ENCODE data around the gene R3HDM2.

R3HDM2 gene

DNA sequence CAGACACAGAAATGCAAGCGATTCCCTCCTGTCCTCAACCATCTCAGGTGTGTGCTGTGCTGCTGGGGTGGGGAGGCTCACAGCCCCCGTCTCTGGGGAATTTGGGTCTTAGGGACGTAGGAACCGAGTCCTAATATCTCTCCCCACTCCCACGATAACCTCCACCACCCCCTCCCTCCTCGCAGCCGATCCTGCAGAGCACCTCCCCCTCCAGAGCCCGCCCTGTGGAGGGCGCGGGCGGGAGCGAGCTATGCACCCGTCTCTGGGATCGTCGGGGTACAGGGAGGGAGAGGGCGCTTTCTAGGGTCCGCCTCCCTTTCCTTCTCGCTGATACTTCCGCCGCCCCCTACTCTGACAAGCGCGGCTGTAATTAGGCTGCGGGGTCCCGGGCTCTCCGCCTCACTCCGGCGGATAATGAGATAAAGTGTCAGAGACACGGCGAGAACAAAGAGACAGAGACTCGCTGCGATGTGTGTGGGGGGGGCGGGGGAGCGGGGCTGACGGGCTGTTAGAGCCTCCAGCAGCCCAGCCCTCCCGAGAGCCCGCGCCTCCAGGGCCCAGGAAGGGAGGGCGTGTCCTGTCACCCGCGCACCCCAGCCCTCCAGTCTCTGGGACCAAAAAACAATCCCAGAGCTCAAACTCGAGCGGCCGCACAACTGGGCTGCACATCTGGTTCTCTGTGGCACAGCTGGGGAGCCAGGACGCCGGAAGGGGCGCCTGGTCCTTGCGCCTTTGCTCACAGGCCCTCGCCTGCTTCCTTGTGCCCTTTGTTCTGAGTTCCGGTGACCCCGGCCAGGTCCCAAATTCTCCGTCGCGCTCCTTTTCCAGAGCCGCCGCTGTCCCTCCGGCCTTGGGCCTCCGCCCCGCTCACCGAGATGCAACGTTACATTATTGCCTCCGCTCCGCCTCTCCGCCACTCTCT is 192.7 kb downstream of the R3HDM2 start:
- peak; percentile 49 for DNase-seq

DNA sequence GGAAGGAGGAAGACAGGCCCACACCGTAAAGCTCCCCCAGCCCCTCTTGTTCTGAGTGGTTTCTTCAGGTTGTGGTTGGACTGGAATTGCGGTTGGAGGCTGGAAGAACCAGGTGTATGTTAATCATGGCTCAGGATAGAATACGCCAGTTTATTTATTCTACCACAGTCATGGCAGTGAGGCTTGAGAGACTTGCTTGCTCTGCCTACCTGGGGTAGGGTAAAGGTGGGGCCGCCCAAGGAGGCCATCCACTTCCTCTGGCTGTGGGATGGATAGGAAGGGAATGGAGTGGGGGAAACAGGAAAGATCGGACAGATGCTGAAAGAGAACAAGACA is 193.3 kb downstream of the R3HDM2 start:
- DNase-seq: no peak

DNA sequence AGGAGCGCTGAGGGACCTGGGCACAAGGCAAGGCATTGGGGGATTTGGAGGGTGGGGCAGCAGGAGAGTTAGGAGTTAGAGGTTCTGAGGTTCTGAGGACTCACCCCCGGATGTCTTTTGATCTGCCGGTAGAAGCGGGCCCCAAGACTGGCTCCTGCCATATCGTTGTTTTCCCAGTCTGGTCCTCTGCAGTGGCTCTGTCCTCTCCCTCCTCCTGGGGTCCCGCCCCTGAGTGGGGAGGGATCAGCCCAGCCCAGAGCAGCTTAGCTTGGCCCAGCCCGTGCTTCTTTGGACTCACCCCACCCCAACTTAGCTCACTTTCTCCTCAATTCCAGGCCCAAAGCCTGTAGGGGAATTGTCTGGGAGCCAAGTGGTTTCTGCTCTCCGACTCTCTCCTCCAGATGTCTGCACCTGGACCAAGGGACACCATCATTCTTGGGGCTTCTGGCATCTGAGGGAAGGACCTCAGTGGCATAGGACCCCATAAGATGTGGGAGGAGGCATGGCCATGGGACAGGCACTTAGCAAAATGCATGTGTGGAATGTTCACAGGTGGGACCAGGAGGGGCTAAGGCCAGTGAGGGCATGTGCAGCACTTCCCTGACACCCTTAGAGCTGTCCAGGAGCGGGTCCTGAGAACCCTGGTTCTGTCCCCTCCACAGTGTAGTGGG is 193.8 kb downstream of the R3HDM2 start:
- DNase-seq: no peak

DNA sequence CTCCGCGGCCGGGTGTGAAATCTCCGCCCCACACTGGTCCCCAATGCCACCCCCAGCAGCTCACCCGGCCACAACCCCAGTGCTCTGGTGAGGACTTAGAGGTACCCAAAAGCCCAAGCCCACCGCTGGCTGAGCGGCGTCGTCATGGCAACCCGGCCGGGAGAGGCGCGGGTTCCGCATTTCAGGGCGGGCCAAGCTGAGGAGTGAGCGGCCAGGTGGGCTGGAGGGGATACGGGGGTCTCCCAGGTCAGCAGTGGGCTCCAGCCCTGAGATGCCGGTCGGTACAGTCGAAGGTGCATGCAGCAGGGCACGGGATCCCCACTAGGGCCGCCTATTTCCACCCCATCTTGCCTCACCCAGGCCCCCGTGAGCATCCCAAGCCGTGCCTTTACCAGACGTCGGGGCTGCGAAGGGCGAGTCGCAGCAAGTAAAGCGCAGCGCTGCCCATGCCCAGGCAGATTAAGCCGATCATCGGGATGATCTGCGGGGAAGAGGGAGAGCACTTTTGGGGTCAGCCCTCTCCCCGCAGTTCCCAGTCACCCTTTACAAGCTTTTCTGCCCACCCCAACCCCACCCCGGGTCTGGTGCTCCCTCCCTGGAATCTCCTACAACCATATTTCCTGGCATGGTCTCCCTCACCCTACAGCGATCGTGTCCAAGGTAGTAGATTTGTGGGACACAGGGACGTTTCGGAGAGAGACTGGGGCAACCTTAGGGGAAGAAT is 194.5 kb downstream of the R3HDM2 start:
- DNase-seq: no peak

DNA sequence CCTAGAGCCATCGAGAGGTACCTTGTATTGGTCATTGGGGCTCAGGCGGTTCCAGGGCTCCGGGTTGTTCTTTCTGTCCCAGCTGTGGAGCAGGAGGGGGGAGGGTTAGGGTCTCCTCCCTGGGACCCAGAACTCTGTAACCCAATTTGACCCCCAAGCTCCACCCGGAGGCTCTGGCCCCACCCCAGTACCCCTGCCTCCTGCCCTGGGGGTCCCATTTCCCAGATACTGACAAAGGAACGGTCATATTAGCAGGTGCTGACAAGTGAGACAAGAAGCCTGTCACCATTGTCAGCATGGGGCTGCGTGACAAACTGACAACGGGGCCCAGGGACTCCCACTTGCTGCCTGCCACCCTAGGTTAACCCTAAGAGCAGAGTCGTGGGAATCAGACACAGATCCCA is 195.1 kb downstream of the R3HDM2 start:
- no peak for DNase-seq

DNA sequence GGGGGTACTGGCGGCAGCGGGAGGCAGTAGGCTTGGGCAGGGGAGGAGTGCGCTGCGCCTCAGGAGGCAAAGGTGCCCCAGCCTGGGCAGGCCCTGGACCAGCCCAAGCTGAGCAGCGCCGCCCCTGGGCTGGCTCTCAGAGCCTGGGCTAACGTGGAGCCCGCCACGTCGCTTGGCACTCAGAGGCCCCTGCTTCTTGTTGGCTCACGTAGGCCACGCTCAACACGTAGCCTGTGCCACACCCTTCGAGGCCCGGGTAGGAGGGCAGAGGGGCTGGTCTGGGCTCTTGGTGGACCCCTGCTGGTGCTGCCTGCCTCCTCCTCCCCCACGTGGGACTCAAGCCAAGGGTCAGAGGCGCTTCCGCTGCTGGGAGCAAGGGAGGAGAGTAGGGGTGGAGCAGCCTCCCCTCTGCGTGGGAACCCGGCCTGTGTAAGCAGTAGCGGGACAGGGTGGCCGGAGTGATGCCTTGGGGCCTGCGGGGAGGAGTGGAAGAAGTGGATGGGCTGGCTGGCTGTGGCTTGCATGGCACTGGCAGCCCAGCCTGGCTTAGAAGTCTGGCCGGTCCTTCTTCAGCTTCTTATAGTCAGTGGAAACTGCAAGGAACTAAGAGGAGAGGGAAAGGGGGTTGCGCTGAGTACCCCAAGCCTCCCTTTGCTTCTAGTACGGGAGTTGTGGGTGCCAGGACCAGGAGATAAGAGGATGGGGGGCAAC is 195.7 kb downstream of the R3HDM2 start:
- peak; percentile 67 for DNase-seq

DNA sequence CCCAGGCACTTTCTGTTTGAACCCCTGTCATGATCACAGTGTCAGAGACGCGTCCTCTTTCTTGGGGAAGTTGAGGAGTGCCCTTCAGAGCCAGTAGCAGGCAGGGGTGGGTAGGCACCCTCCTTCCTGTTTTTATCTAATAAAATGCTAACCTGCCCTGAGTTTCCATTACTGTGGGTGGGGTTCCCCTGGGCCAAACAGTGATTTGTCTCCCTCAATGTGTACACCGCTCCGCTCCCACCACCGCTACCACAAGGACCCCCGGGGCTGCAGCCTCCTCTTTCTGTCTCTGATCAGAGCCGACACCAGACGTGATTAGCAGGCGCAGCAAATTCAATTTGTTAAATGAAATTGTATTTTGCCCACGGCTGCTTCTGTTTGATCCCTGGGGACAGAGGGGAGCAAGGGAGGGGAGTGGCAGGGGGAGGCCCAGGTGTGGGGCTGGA is 196.2 kb downstream of the R3HDM2 start:
- DNase-seq: no peak

DNA sequence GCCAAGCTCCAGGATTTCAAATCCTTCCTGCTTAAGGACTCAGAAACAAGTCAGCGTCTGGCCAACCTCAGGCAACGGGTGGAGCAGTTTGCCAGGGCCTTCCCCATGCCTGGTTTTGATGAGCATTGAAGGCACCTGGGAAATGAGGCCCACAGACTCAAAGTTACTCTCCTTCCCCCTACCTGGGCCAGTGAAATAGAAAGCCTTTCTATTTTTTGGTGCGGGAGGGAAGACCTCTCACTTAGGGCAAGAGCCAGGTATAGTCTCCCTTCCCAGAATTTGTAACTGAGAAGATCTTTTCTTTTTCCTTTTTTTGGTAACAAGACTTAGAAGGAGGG is 196.6 kb downstream of the R3HDM2 start:
- no peak for DNase-seq

DNA sequence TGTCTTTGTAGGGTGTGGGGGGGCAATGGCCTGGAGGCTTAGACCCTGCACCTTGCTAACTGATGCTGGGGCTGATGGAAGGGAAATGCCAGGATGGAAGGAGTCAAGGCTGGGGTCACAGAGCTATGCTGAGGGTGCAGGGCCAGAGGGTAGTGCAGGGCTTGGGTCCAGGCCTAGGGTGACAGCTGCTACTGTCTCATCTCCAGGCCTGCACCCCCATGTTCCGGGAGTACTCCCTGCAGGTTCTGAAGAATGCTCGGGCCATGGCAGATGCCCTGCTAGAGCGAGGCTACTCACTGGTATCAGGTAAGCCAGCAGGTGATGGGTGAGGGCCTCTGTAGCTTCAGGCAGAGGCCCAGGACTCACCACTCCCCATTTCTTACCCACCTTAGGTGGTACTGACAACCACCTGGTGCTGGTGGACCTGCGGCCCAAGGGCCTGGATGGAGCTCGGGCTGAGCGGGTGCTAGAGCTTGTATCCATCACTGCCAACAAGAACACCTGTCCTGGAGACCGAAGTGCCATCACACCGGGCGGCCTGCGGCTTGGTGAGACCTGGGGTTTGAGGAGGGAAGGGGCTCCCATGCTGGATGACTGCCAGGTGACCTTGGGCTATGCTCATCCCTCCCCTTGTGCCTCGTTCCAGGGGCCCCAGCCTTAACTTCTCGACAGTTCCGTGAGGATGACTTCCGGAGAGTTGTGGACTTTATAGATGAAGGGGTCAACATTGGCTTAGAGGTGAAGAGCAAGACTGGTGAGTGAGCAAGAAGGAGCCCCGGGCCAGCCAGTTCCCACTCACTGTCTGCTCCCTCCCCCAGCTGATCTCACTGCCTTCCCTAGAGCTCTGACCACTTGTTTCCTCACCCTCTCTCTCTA is 197.2 kb downstream of the R3HDM2 start:
- DNase-seq: no peak

DNA sequence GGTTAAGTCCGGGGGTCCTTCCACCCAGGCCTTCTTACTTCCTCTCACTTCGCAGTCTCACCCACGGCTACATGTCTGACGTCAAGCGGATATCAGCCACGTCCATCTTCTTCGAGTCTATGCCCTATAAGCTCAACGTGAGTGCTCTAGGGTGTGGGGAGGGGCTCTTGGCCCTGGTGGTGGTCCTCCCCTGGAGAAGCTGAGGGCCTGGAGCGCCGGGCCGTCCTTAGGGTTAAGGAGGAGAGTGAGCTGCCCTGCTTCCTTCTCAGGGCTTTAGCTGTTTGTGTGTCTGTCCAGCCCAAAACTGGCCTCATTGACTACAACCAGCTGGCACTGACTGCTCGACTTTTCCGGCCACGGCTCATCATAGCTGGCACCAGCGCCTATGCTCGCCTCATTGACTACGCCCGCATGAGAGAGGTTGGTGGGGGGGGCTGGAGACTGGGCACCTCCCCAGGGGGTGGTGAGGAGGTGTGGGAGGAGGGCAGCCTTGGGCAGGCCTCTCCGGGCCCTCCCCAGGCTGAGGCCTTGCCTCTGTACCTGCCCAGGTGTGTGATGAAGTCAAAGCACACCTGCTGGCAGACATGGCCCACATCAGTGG is 198.6 kb downstream of the R3HDM2 start:
- no peak for DNase-seq

DNA sequence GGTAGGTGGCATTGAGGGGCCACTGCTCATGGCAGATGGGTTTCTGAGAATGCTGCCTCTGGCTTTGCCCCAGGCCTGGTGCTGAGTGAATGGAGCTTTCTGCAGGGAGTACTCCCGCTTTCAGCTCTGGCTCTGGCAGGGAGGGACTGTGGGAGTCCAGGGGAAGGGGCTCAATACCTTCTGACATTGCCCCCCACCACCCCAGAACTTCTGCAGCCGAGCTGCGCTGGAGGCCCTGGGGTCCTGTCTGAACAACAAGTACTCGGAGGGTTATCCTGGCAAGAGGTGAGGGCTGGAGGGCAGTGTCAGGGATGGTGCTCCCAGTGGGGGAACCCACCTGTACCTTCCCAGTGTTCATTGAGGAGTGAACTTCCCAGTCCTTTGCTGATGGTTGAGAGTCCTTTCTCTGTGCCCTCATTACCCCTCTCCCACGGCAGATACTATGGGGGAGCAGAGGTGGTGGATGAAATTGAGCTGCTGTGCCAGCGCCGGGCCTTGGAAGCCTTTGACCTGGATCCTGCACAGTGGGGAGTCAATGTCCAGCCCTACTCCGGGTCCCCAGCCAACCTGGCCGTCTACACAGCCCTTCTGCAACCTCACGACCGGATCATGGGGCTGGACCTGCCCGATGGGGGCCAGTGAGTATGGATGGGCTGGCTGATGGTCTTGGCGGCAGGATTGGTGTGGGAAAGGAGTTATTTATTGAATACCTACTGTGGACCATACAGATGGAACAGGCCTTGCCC is 199.4 kb downstream of the R3HDM2 start:
- DNase-seq: no peak

DNA sequence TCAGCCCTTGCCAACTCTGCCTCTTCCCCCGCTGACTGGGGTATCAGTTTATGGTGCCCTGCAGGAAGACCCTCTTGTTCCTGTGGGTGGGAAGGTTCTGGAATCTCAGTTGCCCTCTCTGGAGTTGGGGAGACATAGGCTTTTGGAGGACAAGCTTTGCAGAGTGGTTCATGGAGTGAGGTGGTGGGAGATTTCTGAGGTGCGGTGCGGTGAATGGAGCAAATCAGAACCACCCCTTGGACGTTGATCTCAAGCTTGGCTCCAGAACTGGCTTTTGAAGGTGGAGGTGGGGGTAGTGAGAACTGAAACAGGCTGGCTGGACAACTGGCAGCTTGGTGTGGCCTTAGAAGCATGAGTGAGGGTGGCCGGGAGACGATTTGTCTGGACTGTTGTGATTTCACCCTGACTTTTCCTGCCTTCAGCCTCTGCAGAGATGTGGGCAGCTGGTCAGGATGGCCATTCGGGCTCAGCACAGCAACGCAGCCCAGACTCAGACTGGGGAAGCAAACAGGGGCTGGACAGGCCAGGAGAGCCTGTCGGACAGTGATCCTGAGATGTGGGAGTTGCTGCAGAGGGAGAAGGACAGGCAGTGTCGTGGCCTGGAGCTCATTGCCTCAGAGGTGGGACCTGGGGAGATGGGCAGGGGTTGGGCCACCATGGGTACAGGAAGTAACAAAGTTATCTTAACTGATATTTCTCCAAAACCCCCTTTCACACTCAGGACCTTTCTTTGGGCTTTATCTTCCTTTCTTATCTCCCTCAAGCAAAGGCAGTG is 200.3 kb downstream of the R3HDM2 start:
- no peak for DNase-seq

DNA sequence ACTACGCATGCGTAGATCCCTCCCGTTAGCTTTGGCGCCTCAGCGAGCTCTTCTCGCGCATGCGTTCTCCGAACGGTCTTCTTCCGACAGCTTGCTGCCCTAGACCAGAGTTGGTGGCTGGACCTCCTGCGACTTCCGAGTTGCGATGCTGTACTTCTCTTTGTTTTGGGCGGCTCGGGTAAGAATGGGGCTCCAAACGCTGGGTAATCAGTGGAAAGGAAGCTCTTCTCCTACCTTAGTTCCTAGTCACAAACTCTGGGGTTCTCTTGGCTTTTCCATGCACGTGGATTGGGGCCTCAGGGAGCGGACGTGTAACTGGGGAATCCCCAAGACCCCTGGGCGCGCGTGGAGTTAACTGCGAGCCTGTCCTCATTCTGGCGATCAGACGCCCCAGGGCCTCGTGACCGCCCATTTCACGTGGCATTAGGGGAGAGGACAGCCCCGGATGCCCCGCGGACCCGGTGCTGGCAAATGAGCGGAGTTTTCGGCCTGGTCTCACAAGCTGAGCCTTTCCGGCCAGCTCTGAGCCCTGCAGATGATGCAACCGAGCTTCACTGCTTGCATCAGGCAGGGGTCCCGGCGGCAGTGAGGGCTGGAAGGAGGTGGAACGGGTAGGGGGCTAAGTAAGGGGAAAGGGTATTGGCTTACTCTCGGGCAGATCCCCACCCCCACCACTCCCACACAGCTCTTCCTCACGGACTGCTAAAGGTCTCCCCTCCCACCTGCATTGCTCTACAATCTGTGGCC is 201.0 kb downstream of the R3HDM2 start, which contains the start of gene SHMT2:
Gene SHMT2, plus strand, starts transcription at position 78 of the 747 bp plus-strand sequence. Its CDS starts 68 bp downstream, at position 146.
- peak; percentile 95 for DNase-seq

DNA sequence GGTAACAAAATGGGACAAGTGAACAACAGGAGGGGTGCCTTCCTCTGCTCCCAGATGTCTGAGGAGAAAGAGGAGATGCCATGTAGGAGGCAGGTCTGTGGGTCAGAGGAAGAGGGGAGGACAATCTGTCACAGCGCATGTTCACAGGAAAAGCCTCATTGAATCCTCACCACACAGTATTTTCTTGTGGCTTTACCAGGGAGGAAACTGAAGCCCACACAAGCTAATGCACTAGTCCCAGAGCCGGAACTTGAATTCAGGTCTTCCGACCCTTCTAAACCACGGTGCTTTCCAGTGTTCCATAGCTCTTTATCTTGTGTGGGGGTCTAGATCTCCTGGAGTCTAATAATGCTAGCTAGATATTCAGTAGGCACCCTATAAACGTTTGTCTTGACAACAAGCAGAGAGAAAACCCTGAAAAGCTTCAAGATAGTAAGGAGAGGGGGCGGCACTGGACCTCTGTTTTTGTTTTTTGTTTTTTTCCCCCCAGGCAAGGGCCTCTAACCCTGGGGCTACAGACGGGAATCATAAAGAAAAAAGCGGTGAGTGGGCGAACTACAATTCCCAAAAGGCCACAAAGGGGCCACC is 201.7 kb downstream of the R3HDM2 start:
- DNase-seq: peak; percentile 60

DNA sequence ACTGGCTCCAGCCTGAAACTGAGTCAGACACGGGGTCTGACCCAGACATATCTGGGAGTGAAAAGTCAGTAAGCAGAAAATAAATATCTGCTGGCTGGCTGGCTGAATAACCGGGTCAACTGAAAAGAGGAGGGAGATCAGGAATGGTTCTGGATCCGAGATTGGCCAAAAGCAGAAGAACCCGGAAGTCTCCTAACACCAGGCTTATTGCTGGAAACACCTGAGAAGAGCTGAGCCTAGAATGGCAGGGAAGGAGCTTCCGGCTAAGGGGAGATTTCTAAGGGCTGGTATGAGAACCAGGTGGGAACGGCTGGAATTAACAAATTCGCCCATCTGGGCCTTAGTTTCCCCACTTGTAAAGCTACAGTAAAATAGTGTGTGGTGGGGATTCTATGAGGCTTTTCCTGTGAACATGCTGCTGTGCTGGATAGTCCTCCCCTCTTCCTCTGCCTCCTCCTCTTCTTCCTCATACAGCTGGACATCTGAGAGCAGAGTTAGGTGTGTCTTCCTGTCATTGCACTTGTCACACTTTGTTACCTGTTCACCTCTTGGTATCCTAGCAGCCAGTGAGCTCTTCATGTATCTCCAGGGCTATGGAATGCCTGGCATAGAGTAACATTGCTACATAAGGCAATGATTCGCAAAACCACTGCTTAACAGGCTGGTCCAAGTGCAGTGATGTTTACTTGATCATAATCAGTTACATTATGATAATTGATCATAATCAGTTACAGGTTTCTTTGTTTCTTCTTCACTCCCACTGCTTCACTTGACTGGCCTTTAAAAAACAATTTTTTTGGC is 203.3 kb downstream of the R3HDM2 start:
- no peak for DNase-seq

DNA sequence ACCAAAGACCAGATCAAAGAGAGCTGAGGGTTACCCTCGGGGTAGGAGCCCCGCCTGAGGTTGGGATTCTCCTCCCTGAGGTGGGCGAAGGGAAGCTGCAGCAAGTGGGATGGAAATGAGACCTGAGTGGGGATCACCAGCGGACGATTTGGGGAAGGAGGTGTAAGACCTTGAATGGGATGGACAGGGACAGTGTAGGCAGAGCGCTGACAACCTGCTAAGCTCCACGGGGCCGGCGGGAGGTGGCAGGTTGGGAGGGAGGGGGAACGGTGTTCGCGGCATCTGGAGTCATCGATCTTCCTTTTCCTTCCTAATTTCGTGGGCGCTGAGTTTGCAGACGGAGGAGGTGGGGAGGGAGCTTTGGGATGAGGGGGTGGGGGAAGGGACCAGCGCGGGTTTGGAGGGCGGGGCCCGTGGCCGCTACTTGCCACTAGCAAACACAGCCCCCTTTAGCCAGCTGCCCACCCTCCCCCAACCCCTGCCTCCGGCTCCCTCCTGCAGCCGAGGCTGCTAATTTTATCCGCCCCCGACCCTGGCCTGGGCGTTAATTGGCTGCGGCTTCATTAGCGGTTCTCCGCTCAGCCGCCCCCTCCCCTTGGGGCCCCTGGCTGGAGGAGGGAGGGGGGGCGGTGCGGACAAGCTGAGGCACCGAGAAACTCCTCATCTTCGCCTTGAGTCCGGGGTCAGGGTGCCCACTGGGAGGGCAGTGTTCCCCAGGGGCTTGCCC is 204.1 kb downstream of the R3HDM2 start:
- DNase-seq: no peak

DNA sequence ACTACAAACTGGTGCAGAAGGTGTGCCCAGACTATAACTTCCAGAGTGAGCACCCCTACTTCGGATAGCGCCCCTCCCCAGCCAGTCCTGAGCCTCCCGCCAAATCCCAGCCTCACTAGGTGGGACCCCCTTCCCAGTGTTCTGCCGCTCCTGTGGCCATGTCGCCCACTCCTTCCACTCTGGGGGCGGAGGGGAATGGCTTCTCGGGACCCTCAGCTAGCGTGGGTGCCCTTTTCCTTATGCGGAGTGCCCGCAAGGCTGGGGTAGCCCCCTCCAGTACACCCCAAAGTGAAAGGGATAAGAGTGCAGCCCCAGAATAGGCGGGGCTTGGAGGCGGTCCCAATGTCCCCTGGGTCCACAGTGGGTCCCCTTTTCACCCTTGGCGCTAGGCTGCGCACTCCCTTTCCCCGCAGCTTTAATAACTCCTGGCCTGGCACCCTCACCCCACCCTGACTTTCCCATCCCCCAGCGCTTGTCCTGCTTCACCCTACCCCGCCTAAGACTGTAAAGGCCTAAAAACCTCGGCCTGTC is 205.1 kb downstream of the R3HDM2 start:
- DNase-seq: no peak
